Measurements from ENCODE around the gene CNPY4.

The CNPY4 gene, protein sequence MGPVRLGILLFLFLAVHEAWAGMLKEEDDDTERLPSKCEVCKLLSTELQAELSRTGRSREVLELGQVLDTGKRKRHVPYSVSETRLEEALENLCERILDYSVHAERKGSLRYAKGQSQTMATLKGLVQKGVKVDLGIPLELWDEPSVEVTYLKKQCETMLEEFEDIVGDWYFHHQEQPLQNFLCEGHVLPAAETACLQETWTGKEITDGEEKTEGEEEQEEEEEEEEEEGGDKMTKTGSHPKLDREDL

DNA sequence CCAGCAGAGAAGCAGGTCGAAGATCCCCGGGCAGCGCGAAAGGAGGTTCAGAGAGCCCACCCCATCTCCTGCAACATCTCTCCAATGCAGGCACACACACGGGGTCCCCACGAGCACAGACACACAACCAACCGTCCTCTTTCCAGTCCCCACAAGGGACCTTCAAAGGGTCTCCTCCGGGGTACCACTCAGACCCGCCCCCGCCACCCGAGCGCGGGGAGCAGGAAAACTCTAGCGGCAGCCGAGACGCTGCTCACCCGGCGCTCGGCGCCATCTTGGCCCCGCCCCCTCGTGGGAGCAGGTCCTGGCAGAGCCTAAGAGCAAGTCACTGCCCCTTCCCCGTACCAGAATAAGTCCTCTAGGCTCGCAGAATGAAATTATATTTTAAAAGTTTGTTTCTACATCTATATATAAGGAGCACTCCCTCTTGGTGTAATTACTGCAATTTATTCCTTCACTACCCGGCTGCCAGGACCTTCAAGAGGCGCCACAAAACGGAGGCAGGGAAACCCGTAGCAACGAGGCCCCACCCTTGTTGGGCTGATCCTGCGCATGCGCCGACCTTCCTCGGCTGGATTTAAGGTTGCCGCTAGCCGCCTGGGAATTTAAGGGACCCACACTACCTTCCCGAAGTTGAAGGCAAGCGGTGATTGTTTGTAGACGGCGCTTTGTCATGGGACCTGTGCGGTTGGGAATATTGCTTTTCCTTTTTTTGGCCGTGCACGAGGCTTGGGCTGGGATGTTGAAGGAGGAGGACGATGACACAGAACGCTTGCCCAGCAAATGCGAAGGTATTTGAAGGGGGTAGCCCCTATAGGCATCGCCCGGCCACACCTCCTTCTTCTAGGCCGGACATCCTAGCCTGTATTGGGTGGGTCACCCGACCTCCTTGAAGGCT is at the start of gene CNPY4, which contains the start of gene TAF6:
Gene CNPY4 (plus strand): TSS at position 563 of the 898 bp plus-strand sequence. CDS start 111 bp downstream, at position 674.
Gene TAF6 (minus strand): TSS at position 287 of the 898 bp plus-strand sequence. CDS start 5,149 bp downstream, outside the sequence.
- DNase-seq (ENCODE audit: low spot score): peak; percentile 99
- TF ChIP-seq, protein P1, sequence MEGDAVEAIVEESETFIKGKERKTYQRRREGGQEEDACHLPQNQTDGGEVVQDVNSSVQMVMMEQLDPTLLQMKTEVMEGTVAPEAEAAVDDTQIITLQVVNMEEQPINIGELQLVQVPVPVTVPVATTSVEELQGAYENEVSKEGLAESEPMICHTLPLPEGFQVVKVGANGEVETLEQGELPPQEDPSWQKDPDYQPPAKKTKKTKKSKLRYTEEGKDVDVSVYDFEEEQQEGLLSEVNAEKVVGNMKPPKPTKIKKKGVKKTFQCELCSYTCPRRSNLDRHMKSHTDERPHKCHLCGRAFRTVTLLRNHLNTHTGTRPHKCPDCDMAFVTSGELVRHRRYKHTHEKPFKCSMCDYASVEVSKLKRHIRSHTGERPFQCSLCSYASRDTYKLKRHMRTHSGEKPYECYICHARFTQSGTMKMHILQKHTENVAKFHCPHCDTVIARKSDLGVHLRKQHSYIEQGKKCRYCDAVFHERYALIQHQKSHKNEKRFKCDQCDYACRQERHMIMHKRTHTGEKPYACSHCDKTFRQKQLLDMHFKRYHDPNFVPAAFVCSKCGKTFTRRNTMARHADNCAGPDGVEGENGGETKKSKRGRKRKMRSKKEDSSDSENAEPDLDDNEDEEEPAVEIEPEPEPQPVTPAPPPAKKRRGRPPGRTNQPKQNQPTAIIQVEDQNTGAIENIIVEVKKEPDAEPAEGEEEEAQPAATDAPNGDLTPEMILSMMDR (IDR thresholded peaks at IDR 0.05; ENCODE audit: borderline replicate concordance, control extremely low read depth, extremely low read depth, insufficient read depth, missing control alignments): peak; percentile 12

DNA sequence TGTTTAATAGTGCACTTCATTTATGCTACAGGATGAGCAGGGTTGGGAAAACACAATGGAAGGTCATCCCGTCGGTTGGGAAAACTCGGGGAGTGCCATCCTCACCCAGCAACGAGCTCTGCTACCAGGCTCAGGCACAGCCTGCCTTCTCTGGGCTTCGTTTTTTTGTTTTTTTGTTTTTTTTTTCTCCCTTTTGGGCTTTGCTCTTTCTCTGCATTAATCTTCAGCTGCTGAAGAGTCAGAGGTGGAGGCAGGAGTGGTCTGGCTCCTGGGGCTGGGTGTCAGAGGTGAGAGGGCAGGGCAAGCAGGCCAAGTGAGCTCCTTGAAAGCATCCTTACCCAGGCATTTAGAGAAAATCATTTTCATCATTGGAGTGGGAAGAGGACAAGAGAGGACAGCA is 49.4 kb upstream of the CNPY4 start:
- in situ Hi-C loops (cut with MboI; ENCODE audit: low sequenced_read_pairs, unreplicated experiment): loop anchor here (10.0 kb wide), 1 partner anchor 75 kb away; no protein-coding TSS in a partner anchor
- DNase-seq (ENCODE audit: low spot score): no peak
- TF ChIP-seq, protein P1 (IDR thresholded peaks at IDR 0.05; ENCODE audit: borderline replicate concordance, control extremely low read depth, extremely low read depth, insufficient read depth, missing control alignments): no peak

More for the DNA sequence above, at the start of gene CNPY4, which contains the start of gene TAF6:
- in situ Hi-C loops (cut with MboI; ENCODE audit: low sequenced_read_pairs, unreplicated experiment): no loop called here

DNA sequence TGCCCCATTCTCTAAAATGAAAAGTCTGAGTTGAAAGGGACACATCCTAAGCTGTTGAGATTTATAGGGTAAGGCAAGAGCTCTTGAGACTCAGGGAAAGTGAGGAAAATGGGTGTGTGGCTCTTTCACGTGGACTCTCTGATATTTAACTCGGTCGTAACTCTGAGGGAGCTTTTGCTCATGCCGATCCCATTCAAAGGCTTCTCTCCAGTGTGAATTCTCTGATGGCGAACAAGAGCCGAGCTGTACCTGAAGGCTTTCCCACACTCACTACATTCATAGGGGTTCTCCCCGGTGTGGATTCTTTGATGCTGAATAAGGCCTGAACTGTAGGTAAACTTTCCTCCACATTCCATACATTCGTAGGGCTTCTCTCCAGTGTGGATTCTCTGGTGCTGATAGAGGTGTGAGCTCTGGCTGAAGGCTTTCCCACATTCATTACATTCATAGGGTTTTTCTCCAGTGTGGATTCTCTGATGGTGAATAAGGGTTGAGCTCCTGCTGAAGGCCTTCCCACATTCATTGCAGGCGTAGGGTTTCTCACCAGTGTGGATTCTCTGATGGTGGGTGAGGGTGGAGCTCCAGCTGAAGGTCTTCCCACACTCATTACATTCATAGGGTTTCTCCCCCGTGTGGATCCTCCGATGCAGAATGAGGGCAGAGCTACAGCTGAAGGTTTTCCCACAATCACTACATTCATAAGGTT is 48.3 kb upstream of the CNPY4 start:
- no peak for DNase-seq (ENCODE audit: low spot score)
- in situ Hi-C loops (cut with MboI; ENCODE audit: low sequenced_read_pairs, unreplicated experiment): loop anchor here (10.0 kb wide), 1 partner anchor 76 kb away; no protein-coding TSS in a partner anchor
- TF ChIP-seq, protein P1 (IDR thresholded peaks at IDR 0.05; ENCODE audit: borderline replicate concordance, control extremely low read depth, extremely low read depth, insufficient read depth, missing control alignments): no peak

DNA sequence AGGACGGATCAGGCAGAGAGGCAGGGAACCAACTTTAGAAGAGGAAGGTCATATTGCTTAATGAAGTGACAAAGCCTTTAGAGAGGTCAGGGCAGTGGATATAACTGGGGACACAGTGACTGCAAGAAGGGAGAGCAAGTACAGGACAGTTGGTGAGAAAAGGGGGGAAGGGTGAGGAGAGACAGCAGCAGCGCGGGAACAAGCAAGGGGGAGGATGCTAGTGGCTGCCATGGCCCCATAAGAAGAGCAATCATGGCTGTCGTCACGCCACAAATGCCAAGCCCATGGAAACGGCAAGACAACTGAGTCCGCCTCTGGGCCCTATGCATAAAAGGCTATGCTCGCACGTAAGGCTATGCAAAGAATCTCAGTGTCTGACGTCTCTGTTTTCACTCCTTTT is 47.0 kb upstream of the CNPY4 start:
- in situ Hi-C loops (cut with MboI; ENCODE audit: low sequenced_read_pairs, unreplicated experiment): loop anchor here (10.0 kb wide), 1 partner anchor 78 kb away; no protein-coding TSS in a partner anchor
- DNase-seq (ENCODE audit: low spot score): no peak
- TF ChIP-seq, protein P1 (IDR thresholded peaks at IDR 0.05; ENCODE audit: borderline replicate concordance, control extremely low read depth, extremely low read depth, insufficient read depth, missing control alignments): no peak

DNA sequence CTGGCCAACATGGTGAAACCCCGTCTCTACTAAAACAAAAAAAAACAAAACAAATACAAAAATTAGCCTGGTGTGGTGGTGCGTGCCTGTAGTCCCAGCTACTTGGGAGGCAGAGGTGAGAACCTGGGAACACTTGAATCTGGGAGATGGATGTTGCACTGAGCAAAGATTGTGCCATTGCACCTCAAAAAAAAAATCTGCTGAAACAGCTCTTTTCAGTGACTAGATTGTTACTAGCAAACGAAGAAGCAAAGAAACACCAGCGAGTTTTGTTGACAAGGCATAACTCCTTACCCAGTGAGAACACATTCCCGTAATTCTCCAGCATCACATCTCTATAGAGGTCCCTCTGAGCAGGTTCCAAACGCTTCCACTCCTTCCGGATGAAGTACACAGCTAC is 44.6 kb upstream of the CNPY4 start:
- no peak for DNase-seq (ENCODE audit: low spot score)
- TF ChIP-seq, protein P1 (IDR thresholded peaks at IDR 0.05; ENCODE audit: borderline replicate concordance, control extremely low read depth, extremely low read depth, insufficient read depth, missing control alignments): no peak
- in situ Hi-C loops (cut with MboI; ENCODE audit: low sequenced_read_pairs, unreplicated experiment): loop anchor here (10.0 kb wide), 1 partner anchor 80 kb away; no protein-coding TSS in a partner anchor

DNA sequence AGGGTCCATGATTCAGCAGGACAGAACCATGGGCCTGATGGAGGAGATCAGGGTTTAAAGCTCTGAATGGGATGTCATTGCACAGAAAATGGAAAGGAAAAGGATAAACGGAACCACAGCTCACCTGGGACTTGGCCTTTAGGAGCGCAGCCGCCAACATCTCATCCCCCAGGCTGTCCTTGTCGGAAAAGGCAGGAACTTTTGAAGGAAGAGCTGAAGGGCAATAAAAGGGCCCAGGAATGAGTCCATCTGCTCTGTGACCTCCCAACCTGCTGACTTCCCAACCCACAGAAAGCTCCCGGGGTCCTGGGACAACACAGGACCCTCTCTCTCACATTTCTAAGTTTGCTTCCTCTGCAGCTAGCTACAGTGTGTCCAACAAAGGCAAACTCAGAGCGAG is 44.0 kb upstream of the CNPY4 start:
- no peak for DNase-seq (ENCODE audit: low spot score)
- TF ChIP-seq, protein P1 (IDR thresholded peaks at IDR 0.05; ENCODE audit: borderline replicate concordance, control extremely low read depth, extremely low read depth, insufficient read depth, missing control alignments): no peak
- in situ Hi-C loops (cut with MboI; ENCODE audit: low sequenced_read_pairs, unreplicated experiment): loop anchor here (10.0 kb wide), 1 partner anchor 81 kb away; no protein-coding TSS in a partner anchor

Measured in GM13976 (cell line).